Fibroblast of villous mesenchyme (primary cell): ENCODE results near the gene CDH4. TPM values are rescaled to one million over a fixed set of nuclear protein-coding genes. Genes with fewer than 3 reads are reported as not detected.

Experiments
- DNase-seq: peaks from one replicate; pipeline ENCODE4 v3.0.0-alpha.2; 2010; ENCODE audit warnings: low read depth
- H3K4me3 ChIP-seq: 2 replicates; pipeline ENCODE4 v1.5.1; 2011; ENCODE audit warnings: low read depth, mild to moderate bottlenecking, low read length
- CTCF ChIP-seq: IDR thresholded peaks from 2 replicates; pipeline ENCODE4 v1.5.1; 2012; ENCODE audit warnings: low read depth, mild to moderate bottlenecking, low read length; ENCODE audit not compliant: insufficient read depth
- total RNA-seq: library from RNA; depleted of rRNA; stranded (reverse); fragments of >200 nt; gene quantifications from 2 replicates; pipeline ENCODE4 v1.2.3, GENCODE V29; 2012

CDH4 gene
- total RNA-seq, 1 donor, result 1.7 TPM

- no peak for TF ChIP-seq CTCF
- DNase-seq, result no peak
- no peak overlapping the region for H3K4me3 ChIP-seq
These were observed 240.0 kb downstream of the CDH4 start for GRCh38 chr20:61492065-61492464.

- TF ChIP-seq CTCF, result no peak
- H3K4me3 ChIP-seq, result no peak overlapping the region
- DNase-seq, result no peak
These were observed 241.8 kb downstream of the CDH4 start for GRCh38 chr20:61493798-61494305.

GRCh38 chr20:61494763-61495575, 242.9 kb downstream of the CDH4 start:
- no peak for TF ChIP-seq CTCF
- no peak overlapping the region for H3K4me3 ChIP-seq
- no peak for DNase-seq

- H3K4me3 ChIP-seq, result no peak overlapping the region
- no peak for TF ChIP-seq CTCF
- DNase-seq, result no peak
These were observed 245.1 kb downstream of the CDH4 start for GRCh38 chr20:61497029-61497627.

- TF ChIP-seq CTCF, result no peak
- peak; percentile 12 for DNase-seq
- no peak overlapping the region for H3K4me3 ChIP-seq
These were observed 247.9 kb downstream of the CDH4 start for GRCh38 chr20:61499859-61500554.

GRCh38 chr20:61500791-61501321, 248.8 kb downstream of the CDH4 start:
- no peak for DNase-seq
- no peak for TF ChIP-seq CTCF
- no peak overlapping the region for H3K4me3 ChIP-seq
